Adrenal gland (tissue), 12 donors: ENCODE measurements around the gene SLC47A2. TPM values are rescaled to one million over a fixed set of nuclear protein-coding genes. Genes with fewer than 3 reads are reported as not detected.
A peak's percentile ranks its signal among the peaks of the same experiment; 100 is the strongest.

Source experiments
- DNase-seq, 7 donors: peaks; one replicate each; pipeline ENCODE4 v3.0.0-alpha.2; 2019 to 2020
- H3K27ac ChIP-seq, 5 donors: fragments of 200-600 bp; sonication (generic) in 4 of 5; 1 replicate in 3 of 5; 2 replicates in 2 of 5; pipeline versions ENCODE4 v1.5.1 to v1.8.0; 2016 to 2020; ENCODE audit warnings: mild to moderate bottlenecking in 1 of 5
- H3K27me3 ChIP-seq: fragments of 200-600 bp; 2 replicates; pipeline ENCODE4 v1.8.0; 2021
- H3K36me3 ChIP-seq, 2 donors: fragments of 200-600 bp; replicated peaks in 1 of 2; 1 replicate in 1 of 2; 2 replicates in 1 of 2; pipeline versions ENCODE4 v1.5.1 to v1.8.0; 2018 to 2022
- H3K4me1 ChIP-seq, 2 donors: fragments of 200-600 bp; replicated peaks in 1 of 2; 1 replicate in 1 of 2; 2 replicates in 1 of 2; pipeline versions ENCODE4 v1.5.1 to v1.8.0; 2018 to 2021
- H3K4me3 ChIP-seq, 4 donors: fragments of 200-600 bp; sonication (generic) in 3 of 4; one replicate each; pipeline ENCODE4 v1.5.1; 2016 to 2018
- H3K9me3 ChIP-seq, 3 donors: fragments of 200-600 bp; sonication (generic) in 1 of 3; replicated peaks in 1 of 3; 1 replicate in 2 of 3; 2 replicates in 1 of 3; pipeline versions ENCODE4 v1.5.1 to v1.8.0; 2016 to 2021
- CTCF ChIP-seq, 6 experiments: fragments of 450-650 bp in 4 of 6; fragments of 200-600 bp in 2 of 6; sonication (generic) in 1 of 6; IDR thresholded peaks; 1 replicate in 5 of 6; 2 replicates in 1 of 6; pipeline versions ENCODE4 v1.5.1 to v1.8.0; 2016 to 2021; ENCODE audit warnings: antibody characterized with exemption in 6 of 6, mild to moderate bottlenecking in 2 of 6, moderate library complexity in 1 of 6
- POLR2A ChIP-seq, 2 donors: fragments of 450-650 bp; IDR thresholded peaks; one replicate each; pipeline ENCODE4 v1.6.1; 2017; ENCODE audit warnings: antibody characterized with exemption in 2 of 2, mild to moderate bottlenecking in 2 of 2, moderate library complexity in 1 of 2
- WGBS, 4 donors: extraction: QIAGEN DNeasy Blood & Tissue Kit in 2 of 4; methylation state at CpG; one replicate each; pipeline versions ENCODE4 v1.1.5 to v1.1.7; 2013 to 2017; 5-methylcytosine and 5-hydroxymethylcytosine counted together
- intact Hi-C, 2 donors: fragments of 100-400 bp; cut with DNase I; formaldehyde crosslinking; loops; one replicate each; pipeline versions ENCODE4 v1.14.1 to v1.15.0; 2022 to 2023
- polyA plus RNA-seq, 3 donors: library from polyadenylated mRNA; stranded (reverse); fragments of 200-250 nt in 2 of 3; fragments of 350-450 nt in 1 of 3; fragmentation: Illumina TruSeq in 1 of 3; extraction: RNeasy Lipid Tissue Mini Kit (QIAGEN cat#74804) in 1 of 3; gene quantifications; one replicate each; pipeline ENCODE4 v1.2.3, GENCODE V29; 2013 to 2014
- total RNA-seq, 9 donors: library from RNA; depleted of rRNA in 4 of 9; stranded (reverse); fragments of >200 nt in 4 of 9; fragments of 120-200 nt in 1 of 9; fragmentation: NEBNext Ultra II Directional in 1 of 9; extraction: Animal tissue kit (Norgen Biotek cat#: 25700) in 1 of 9; gene quantifications; one replicate each; pipeline versions ENCODE4 v1.1.0 to v1.2.4, GENCODE V29; 2013 to 2023
- donor health status: healthy with polysubstance abuse.
- donor health status: Bipolar disorder and iron deficiency.
- donor health status: DM: yes; HTN: yes; CAD: no.
- donor health status: DM: no; HTN: no; CAD: no.
- donor health status: DM: no; HTN: no; CAD: no.
- donor health status: DM: yes; HTN: yes; CAD: no.

The SLC47A2 gene
- total and polyA plus RNA-seq, 12 donors: 0.10 to 1.3 (median 0.32) TPM; not detected in 8

GRCh38 chr17:19650826-19651225, 65.6 kb downstream of the SLC47A2 start:
- no peak for DNase-seq
- H3K36me3 ChIP-seq: peaks cover 0 to 26% of the 10 kb centered on the region in 2 donors
- peak overlapping the region in 4 of 5 donors; percentile 51 to 97 (median 82) for H3K27ac ChIP-seq
- TF ChIP-seq POLR2A (IDR thresholded peaks at IDR 0.05): no peak
- no peak for TF ChIP-seq CTCF (IDR thresholded peaks at IDR 0.05)
- H3K4me1 ChIP-seq: peaks cover 37 to 40% of the 10 kb centered on the region in 2 donors
- H3K27me3 ChIP-seq: no peaks in the 10 kb centered on the region
- peak overlapping the region in 3 of 4 donors; percentile 10 to 79 (median 30) for H3K4me3 ChIP-seq
- intact Hi-C loops: loop anchor here in 1 of 2 donors (5.0 kb wide), 1 partner anchor 106 kb away; no protein-coding TSS in a partner anchor
- WGBS, 4 donors: 35 to 69% (median 55%) methylated on average over 1 of the region's 1 CpG
- H3K9me3 ChIP-seq: no peaks in the 10 kb centered on the region

DNA sequence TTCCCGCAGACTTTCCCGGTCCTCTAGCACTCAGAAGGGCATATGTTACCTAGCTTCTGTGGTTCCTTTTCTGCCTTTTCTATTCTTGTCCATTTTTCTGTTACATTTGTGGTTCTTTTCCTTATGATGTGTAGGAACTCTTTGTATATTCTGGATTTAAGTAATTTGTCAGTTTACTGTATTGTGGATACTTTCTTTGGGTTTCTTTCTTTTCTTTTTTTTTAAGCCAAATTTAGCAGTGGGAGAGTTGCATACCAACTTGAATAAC, 67.2 kb downstream of the SLC47A2 start:
- WGBS, 4 donors: 0 to 2% (median 0%) methylated on average over 2 of the region's 2 CpGs
- peaks cover 0 to 13% of the 10 kb centered on the region in 2 donors for H3K36me3 ChIP-seq
- intact Hi-C loops: loop anchor here in 1 of 2 donors (10.0 kb wide), 1 partner anchor 74 kb away; no protein-coding TSS in a partner anchor

DNA sequence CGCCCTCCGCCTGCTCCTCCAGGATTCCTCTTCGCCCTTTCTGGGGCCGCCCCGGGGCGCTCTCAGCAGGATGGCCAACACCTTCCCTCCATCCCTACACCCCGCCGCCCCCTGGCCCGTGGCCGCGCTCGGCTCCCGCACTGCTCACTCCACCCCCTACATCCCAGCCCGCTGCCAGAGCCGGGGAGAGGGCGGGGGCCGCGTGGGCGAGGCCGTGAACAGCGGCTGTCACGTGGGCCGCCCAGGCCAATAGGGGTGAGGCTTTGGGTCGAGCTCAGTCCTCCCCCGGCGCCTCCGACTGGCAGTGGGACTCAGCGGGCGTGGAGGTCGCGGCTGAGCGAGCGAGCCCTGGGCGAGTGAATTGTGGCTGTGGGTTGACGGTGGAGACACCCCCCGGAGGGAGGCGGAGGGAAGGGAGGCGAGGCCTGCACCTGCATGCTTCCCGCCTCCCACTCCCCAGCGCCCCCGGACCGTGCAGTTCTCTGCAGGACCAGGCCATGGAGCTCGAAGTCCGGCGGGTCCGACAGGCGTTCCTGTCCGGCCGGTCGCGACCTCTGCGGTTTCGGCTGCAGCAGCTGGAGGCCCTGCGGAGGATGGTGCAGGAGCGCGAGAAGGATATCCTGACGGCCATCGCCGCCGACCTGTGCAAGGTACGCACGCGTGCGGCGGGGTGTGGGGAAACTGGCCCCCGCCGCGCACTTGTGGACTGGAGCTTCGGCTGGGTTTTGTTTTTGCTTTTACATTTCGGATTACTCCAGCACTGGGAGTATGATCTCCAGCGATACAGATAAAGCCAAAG, 67.7 kb downstream of the SLC47A2 start, which contains the start of gene ALDH3A2:
ALDH3A2 (plus strand) TSS at position 277 of the 799 bp plus-strand sequence; CDS start at position 498, 221 bp downstream.
- H3K27ac ChIP-seq: peak within 1 kb of the TSS; percentile 88 to 97 (median 95)
- H3K36me3 ChIP-seq: peaks cover 0 to 8% of the 10 kb centered on the region in 2 donors
- peak; percentile 97 to 99 (median 99) for DNase-seq
- intact Hi-C loops: loop anchor here in 1 of 2 donors (10.0 kb wide), 1 partner anchor 74 kb away; no protein-coding TSS in a partner anchor
- peaks cover 47 to 59% of the 10 kb centered on the region in 2 donors for H3K4me1 ChIP-seq
- WGBS, 4 donors: 0% methylated on average over 9 to 71 of the region's 71 CpGs
- peak within 1 kb of the TSS; percentile 26 to 79 (median 51) for H3K4me3 ChIP-seq
- H3K27me3 ChIP-seq: no peaks in the 10 kb centered on the region
- H3K9me3 ChIP-seq: no peaks in the 10 kb centered on the region
- TF ChIP-seq POLR2A (IDR thresholded peaks at IDR 0.05) (peak; percentile 92 to 99), CTCF (IDR thresholded peaks at IDR 0.05) (peak in 4 of 6 experiments; percentile 13 to 29 (median 24))

More for the DNA sequence above, 67.2 kb downstream of the SLC47A2 start:
- no peaks in the 10 kb centered on the region for H3K27me3 ChIP-seq
- peaks cover 47 to 54% of the 10 kb centered on the region in 2 donors for H3K4me1 ChIP-seq
- peak overlapping the region; percentile 1 to 79 (median 51) for H3K4me3 ChIP-seq
- H3K9me3 ChIP-seq: no peaks in the 10 kb centered on the region
- no peak for DNase-seq
- TF ChIP-seq CTCF (IDR thresholded peaks at IDR 0.05): no peak
- TF ChIP-seq POLR2A (IDR thresholded peaks at IDR 0.05): no peak
- peak overlapping the region; percentile 88 to 97 (median 95) for H3K27ac ChIP-seq

- no peaks in the 10 kb centered on the region for H3K36me3 ChIP-seq
- H3K9me3 ChIP-seq: no peaks in the 10 kb centered on the region
- WGBS, 4 donors: 1 to 2% (median 1%) methylated on average over 25 to 37 of the region's 37 CpGs
- no peak for TF ChIP-seq CTCF (IDR thresholded peaks at IDR 0.05)
- peak overlapping the region; percentile 26 to 79 (median 51) for H3K4me3 ChIP-seq
- DNase-seq: peak; percentile 71 to 88 (median 79)
- no peaks in the 10 kb centered on the region for H3K27me3 ChIP-seq
- peak overlapping the region; percentile 88 to 97 (median 95) for H3K27ac ChIP-seq
- H3K4me1 ChIP-seq: peaks cover 45 to 59% of the 10 kb centered on the region in 2 donors
- intact Hi-C loops: loop anchor here in 1 of 2 donors (10.0 kb wide), 1 partner anchor 73 kb away; no protein-coding TSS in a partner anchor
Measured at GRCh38 chr17:19647697-19648474, 68.5 kb downstream of the SLC47A2 start.
